GM12878 (cell line): ENCODE results near the gene YBX2. TPM values are rescaled to one million over a fixed set of nuclear protein-coding genes. Genes with fewer than 3 reads are reported as not detected.
A peak's percentile ranks its signal among the peaks of the same experiment; 100 is the strongest.

Experiments used
- ATAC-seq: fragments of 200-7000 bp; cut with Tn5 transposase; 3 replicates; pipeline ENCODE4 v1.9.1; 2020; ENCODE audit warnings: mild to moderate bottlenecking, moderate library complexity
- BruUV-seq: library from RNA; stranded (reverse); fragments of 400-500 nt; replicated peaks from 2 replicates; lab custom pipeline; 2021; lab: Mats Ljungman, UMichigan
- CTCF ChIA-PET: fragments of 300-600 bp; sonication (Branson Sonifier 250); formaldehyde crosslinking; extraction: SDS; loops from one replicate; lab custom pipeline; 2021; ENCODE audit warnings: inconsistent platforms; lab: Yijun Ruan, JAX
- POLR2A ChIA-PET: fragments of 350-600 bp; formaldehyde crosslinking; extraction: SDS; loops from one replicate; lab custom pipeline; 2021; ENCODE audit warnings: inconsistent platforms; lab: Charles Lee
- RAD21 ChIA-PET: fragments of 300-600 bp; sonication (Branson Sonifier 250); formaldehyde crosslinking; loops from one replicate; lab custom pipeline; 2023; ENCODE audit warnings: antibody characterized with exemption; ENCODE audit not compliant: unreplicated experiment; lab: Charles Lee
- SMC1A ChIA-PET: fragments of 300-600 bp; sonication (Branson Sonifier 250); formaldehyde crosslinking; loops from one replicate; lab custom pipeline; 2023; ENCODE audit not compliant: unreplicated experiment, uncharacterized antibody; lab: Charles Lee
- DNase-seq: peaks from one replicate; pipeline ENCODE4 v3.0.0-alpha.2; 2011; ENCODE audit warnings: low read depth, low spot score
- FAIRE-seq: peaks from 3 replicates; lab custom pipeline; 2011; peaks lifted over from hg19 to GRCh38; lab: Jason Lieb, UNC
- H2AFZ ChIP-seq: 2 replicates; pipeline ENCODE4 v1.6.0; 2011; ENCODE audit warnings: low read depth, low read length, control low read depth; ENCODE audit not compliant: control insufficient read depth
- H3K27ac ChIP-seq: 2 replicates; pipeline ENCODE4 v1.5.1; 2011; ENCODE audit warnings: control low read depth; ENCODE audit not compliant: control insufficient read depth, insufficient read depth
- H3K27me3 ChIP-seq, 2 experiments: replicated peaks in 1 of 2; 2 replicates each; pipeline versions ENCODE4 v1.6.0 to v1.6.1; 2011; ENCODE audit warnings: low read length in 1 of 2; ENCODE audit not compliant: control insufficient read depth in 2 of 2, insufficient read depth in 2 of 2
- H3K36me3 ChIP-seq, 2 experiments: 2 replicates each; pipeline ENCODE4 v1.5.1; 2011; ENCODE audit warnings: low read length in 1 of 2; ENCODE audit not compliant: control insufficient read depth in 2 of 2, insufficient read depth in 2 of 2
- H3K4me1 ChIP-seq: 2 replicates; pipeline ENCODE4 v1.6.1; 2011; ENCODE audit warnings: mild to moderate bottlenecking, low read length, moderate library complexity, mixed read lengths; ENCODE audit not compliant: control insufficient read depth, insufficient read depth
- H3K4me2 ChIP-seq: 2 replicates; pipeline ENCODE4 v1.6.0; 2011; ENCODE audit warnings: control low read depth; ENCODE audit not compliant: control insufficient read depth, insufficient read depth
- H3K4me3 ChIP-seq: fragments of 200-600 bp; sonication (generic); 2 replicates; pipeline ENCODE4 v1.5.1; 2016
- H3K79me2 ChIP-seq: 2 replicates; pipeline ENCODE4 v1.6.0; 2011; ENCODE audit warnings: low read length; ENCODE audit not compliant: control insufficient read depth, insufficient read depth
- H3K9ac ChIP-seq: 2 replicates; pipeline ENCODE4 v1.8.0; 2011; ENCODE audit warnings: low read length, control low read depth, mixed read lengths; ENCODE audit not compliant: control insufficient read depth, insufficient read depth
- H3K9me3 ChIP-seq: replicated peaks from 3 replicates; pipeline ENCODE4 v1.5.1; 2011; ENCODE audit warnings: mild to moderate bottlenecking, low read length; ENCODE audit not compliant: control insufficient read depth, insufficient read depth
- H4K20me1 ChIP-seq: 2 replicates; pipeline ENCODE4 v1.6.0; 2011; ENCODE audit not compliant: control insufficient read depth, insufficient read depth
- CHD2 ChIP-seq: IDR thresholded peaks from 2 replicates; pipeline ENCODE4 v1.6.1; 2011; ENCODE audit warnings: low read depth, low read length, improper control_type of control experiment, borderline replicate concordance
- CUX1 ChIP-seq: IDR thresholded peaks from 2 replicates; pipeline ENCODE4 v1.6.1; 2012; ENCODE audit warnings: improper control_type of control experiment, low read depth, low read length; ENCODE audit not compliant: insufficient replicate concordance
- HDAC6 ChIP-seq: fragments of 200-600 bp; sonication (generic); IDR thresholded peaks from one replicate; pipeline ENCODE4 v1.8.0; 2017; ENCODE audit warnings: antibody characterized with exemption; ENCODE audit not compliant: unreplicated experiment
- IKZF2 ChIP-seq, 2 experiments: fragments of 450-650 bp; IDR thresholded peaks; 2 replicates each; pipeline ENCODE4 v1.6.1; 2017; ENCODE audit warnings: mild to moderate bottlenecking in 2 of 2, moderate library complexity in 2 of 2
- KDM1A ChIP-seq: fragments of 200-600 bp; sonication (generic); IDR thresholded peaks from 2 replicates; pipeline ENCODE4 v1.6.1; 2016; ENCODE audit warnings: borderline replicate concordance
- NFYB ChIP-seq: IDR thresholded peaks from 2 replicates; pipeline ENCODE4 v1.6.1; 2011; ENCODE audit warnings: low read depth, mild to moderate bottlenecking, low read length, improper control_type of control experiment, moderate library complexity; ENCODE audit not compliant: insufficient read depth
- SIX5 ChIP-seq: IDR thresholded peaks from 2 replicates; pipeline ENCODE4 v1.6.1; 2011; ENCODE audit warnings: mild to moderate bottlenecking, low read depth, low read length, moderate library complexity; ENCODE audit not compliant: severe bottlenecking
- YBX1 ChIP-seq: fragments of 450-650 bp; IDR thresholded peaks from 2 replicates; pipeline ENCODE4 v1.6.1; 2016; ENCODE audit warnings: antibody characterized with exemption
- ZBTB40 ChIP-seq: fragments of 450-650 bp; IDR thresholded peaks from 2 replicates; pipeline ENCODE4 v1.6.1; 2016; ENCODE audit warnings: mild to moderate bottlenecking, moderate library complexity, borderline replicate concordance
- WGBS: methylation state at CpG from one replicate; pipeline ENCODE4 v1.1.6; 2016; ENCODE audit warnings: low lambda C conversion rate; ENCODE audit not compliant: insufficient replicate concordance, insufficient coverage; ENCODE audit errors: missing lambda C conversion rate; 5-methylcytosine and 5-hydroxymethylcytosine counted together
- in situ Hi-C: fragments of 300-500 bp; cut with MboI; formaldehyde crosslinking; loops from 9 replicates; pipeline ENCODE4 v1.14.3; 2018; ENCODE audit warnings: mixed read lengths
- intact Hi-C: fragments of 100-400 bp; cut with micrococcal nuclease; formaldehyde crosslinking; loops from one replicate; pipeline ENCODE4 v1.14.2; 2022; ENCODE audit not compliant: unreplicated experiment
- polyA plus RNA-seq, 11 experiments: library from polyadenylated mRNA; depleted of rRNA in 4 of 11; unstranded in 6 of 11; stranded (reverse) in 5 of 11; fragments of >200 nt; fragmentation: Nextera tagmentation in 4 of 11; fragmentation: Illumina TruSeq in 1 of 11; extraction: Ambion mirVana in 4 of 11; extraction: Trizol in 1 of 11; gene quantifications; 1 replicate in 1 of 11; 2 replicates in 10 of 11; pipeline versions ENCODE4 v1.2.1 to v1.2.3, GENCODE V29; 2011 to 2016; ENCODE audit warnings: inconsistent platforms in 2 of 11, missing spikeins in 2 of 11, low read depth in 1 of 11
- total RNA-seq, 4 experiments: library from RNA; depleted of rRNA in 3 of 4; stranded (reverse); fragments of >200 nt in 3 of 4; fragmentation: Illumina TruSeq in 1 of 4; extraction: Trizol in 1 of 4; gene quantifications; 2 replicates each; pipeline versions ENCODE4 v1.2.1 to v1.2.3, GENCODE V29; 2013 to 2021
- TF ChIP-seq, protein P1 (sequence below): IDR thresholded peaks from 2 replicates; pipeline ENCODE4 v1.6.1; 2011; ENCODE audit warnings: borderline replicate concordance, low read depth, mild to moderate bottlenecking, moderate library complexity, mixed read lengths, low read length; ENCODE audit not compliant: insufficient read depth; ENCODE audit errors: extremely low read length
- TF ChIP-seq, protein P2 (sequence below): IDR thresholded peaks from 2 replicates; pipeline ENCODE4 v1.6.1; 2012; ENCODE audit warnings: low read depth, low read length, improper control_type of control experiment

YBX2 gene
- total and polyA plus RNA-seq, 10 of the 15 experiments (the other 5 are each of a cell fraction or from before 2014, with no cell fraction given): not detected

GRCh38 chr17:7327056-7327455 is 32.6 kb upstream of the YBX2 start:
- H2AFZ ChIP-seq: no peak overlapping the region
- in situ Hi-C loops: no loop called here
- FAIRE-seq (no peak), DNase-seq (no peak), ATAC-seq (no peak)
- intact Hi-C loops: no loop called here
- H3K4me3 ChIP-seq: no peak overlapping the region
- H3K9me3 ChIP-seq: no peaks in the 10 kb centered on the region
- peaks cover 23% of the 10 kb centered on the region for H3K4me1 ChIP-seq
- H3K9ac ChIP-seq: no peak overlapping the region
- H4K20me1 ChIP-seq: no peaks in the 10 kb centered on the region
- WGBS: 97% methylated on average over 7 of the region's 7 CpGs
- ChIA-PET SMC1A (interaction anchor here (0.9 to 3.5 kb wide), 2 partner anchors 10 to 77 kb away, joined by 3 to 21 read pairs; partner anchors contain the start of genes ACAP1 and TMEM256), CTCF (interaction anchor here (0.7 to 7.9 kb wide), 4 partner anchors 10 to 109 kb away, joined by 3 to 49 read pairs (median 25); partner anchors contain the start of gene ACAP1), RAD21 (interaction anchor here (1.5 to 2.2 kb wide), 2 partner anchors 10 to 27 kb away, joined by 3 to 10 read pairs; partner anchors contain the start of gene ACAP1), POLR2A (interaction anchor here (3.2 kb wide), 1 partner anchor 10 kb away, joined by 21 read pairs; the partner anchor contains the start of gene ACAP1)
- H3K27me3 ChIP-seq: no peaks in the 10 kb centered on the region
- peaks cover 17% of the 10 kb centered on the region for H3K79me2 ChIP-seq
- no peak overlapping the region for H3K4me2 ChIP-seq
- H3K27ac ChIP-seq: no peak overlapping the region
- TSS peak; percentile 30 for BruUV-seq
- peaks cover 6 to 20% of the 10 kb centered on the region in 2 experiments; a peak in 3 of 4 replicates for H3K36me3 ChIP-seq
- TF ChIP-seq KDM1A: no peak
- TF ChIP-seq YBX1: no peak
- no peak for TF ChIP-seq CUX1
- TF ChIP-seq CHD2: no peak
- TF ChIP-seq SIX5: no peak
- no peak for TF ChIP-seq IKZF2 (IDR thresholded peaks at IDR 0.05)
- no peak for TF ChIP-seq HDAC6
- TF ChIP-seq, protein P1, sequence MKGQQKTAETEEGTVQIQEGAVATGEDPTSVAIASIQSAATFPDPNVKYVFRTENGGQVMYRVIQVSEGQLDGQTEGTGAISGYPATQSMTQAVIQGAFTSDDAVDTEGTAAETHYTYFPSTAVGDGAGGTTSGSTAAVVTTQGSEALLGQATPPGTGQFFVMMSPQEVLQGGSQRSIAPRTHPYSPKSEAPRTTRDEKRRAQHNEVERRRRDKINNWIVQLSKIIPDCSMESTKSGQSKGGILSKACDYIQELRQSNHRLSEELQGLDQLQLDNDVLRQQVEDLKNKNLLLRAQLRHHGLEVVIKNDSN: no peak
- TF ChIP-seq, protein P2, sequence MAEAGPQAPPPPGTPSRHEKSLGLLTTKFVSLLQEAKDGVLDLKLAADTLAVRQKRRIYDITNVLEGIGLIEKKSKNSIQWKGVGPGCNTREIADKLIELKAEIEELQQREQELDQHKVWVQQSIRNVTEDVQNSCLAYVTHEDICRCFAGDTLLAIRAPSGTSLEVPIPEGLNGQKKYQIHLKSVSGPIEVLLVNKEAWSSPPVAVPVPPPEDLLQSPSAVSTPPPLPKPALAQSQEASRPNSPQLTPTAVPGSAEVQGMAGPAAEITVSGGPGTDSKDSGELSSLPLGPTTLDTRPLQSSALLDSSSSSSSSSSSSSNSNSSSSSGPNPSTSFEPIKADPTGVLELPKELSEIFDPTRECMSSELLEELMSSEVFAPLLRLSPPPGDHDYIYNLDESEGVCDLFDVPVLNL: no peak
- no peak for TF ChIP-seq ZBTB40
- TF ChIP-seq NFYB: no peak
